Ectodermal cell (in vitro differentiated cells): ENCODE measurements around the gene PRDM1.

Experiments used
- H3K27ac ChIP-seq: 2 replicates; pipeline ENCODE4 v1.7.0; 2013; ENCODE audit warnings: mild to moderate bottlenecking, low read depth, low read length; ENCODE audit not compliant: insufficient read depth, poor library complexity, severe bottlenecking
- H3K27me3 ChIP-seq: 2 replicates; pipeline ENCODE4 v1.7.0; 2013; ENCODE audit warnings: mild to moderate bottlenecking, low read length; ENCODE audit not compliant: insufficient read depth, control insufficient read depth, poor library complexity, severe bottlenecking
- H3K36me3 ChIP-seq: one replicate; pipeline ENCODE4 v1.7.0; 2013; ENCODE audit warnings: low read length; ENCODE audit not compliant: control insufficient read depth, insufficient read depth
- H3K4me1 ChIP-seq: one replicate; pipeline ENCODE4 v1.7.0; 2013; ENCODE audit warnings: low read length; ENCODE audit not compliant: control insufficient read depth, insufficient read depth
- H3K4me3 ChIP-seq: 2 replicates; pipeline ENCODE4 v1.7.0; 2013; ENCODE audit warnings: low read depth, low read length, control low read depth; ENCODE audit not compliant: insufficient read depth
- H3K9me3 ChIP-seq: 2 replicates; pipeline ENCODE4 v1.7.0; 2013; ENCODE audit warnings: mild to moderate bottlenecking, low read length, moderate library complexity; ENCODE audit not compliant: control insufficient read depth
- WGBS, 2 experiments: methylation state at CpG; one replicate each; pipeline ENCODE4 v1.1.7; 2013; ENCODE audit warnings: missing lambda C conversion rate in 2 of 2; 5-methylcytosine and 5-hydroxymethylcytosine counted together

The PRDM1 gene

GRCh38 chr6:106113256-106113959 is 27.3 kb downstream of the PRDM1 start:
- Histone ChIP-seq H3K36me3 (no peaks in the 10 kb centered on the region), H3K4me1 (no peaks in the 10 kb centered on the region), H3K27me3 (no peaks in the 10 kb centered on the region), H3K9me3 (no peaks in the 10 kb centered on the region), H3K4me3 (no peak overlapping the region), H3K27ac (no peak overlapping the region)
- 93 to 94% methylated on average over 10 of the region's 10 CpGs for WGBS, 2 experiments

DNA sequence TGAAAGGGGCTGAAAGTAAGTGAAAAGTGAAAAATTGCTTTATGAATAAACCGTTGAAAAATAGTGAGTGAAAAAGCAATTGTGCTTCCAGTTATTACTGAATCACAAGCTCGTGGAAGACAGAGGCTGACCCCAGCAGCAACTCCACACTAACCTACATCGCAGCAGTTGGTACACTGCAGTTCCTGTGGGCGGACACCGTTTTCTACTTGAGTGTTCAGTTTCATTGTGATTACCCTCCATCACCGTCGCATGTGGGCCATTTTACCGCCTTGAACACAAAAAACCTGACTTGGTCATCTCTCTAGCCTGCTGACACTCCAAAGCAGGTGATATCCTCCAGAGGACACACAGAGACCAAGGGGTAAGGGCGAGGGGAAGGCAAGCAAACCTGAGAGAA is 28.4 kb downstream of the PRDM1 start:
- WGBS, 2 experiments: 95 to 96% methylated on average over 9 of the region's 9 CpGs

DNA sequence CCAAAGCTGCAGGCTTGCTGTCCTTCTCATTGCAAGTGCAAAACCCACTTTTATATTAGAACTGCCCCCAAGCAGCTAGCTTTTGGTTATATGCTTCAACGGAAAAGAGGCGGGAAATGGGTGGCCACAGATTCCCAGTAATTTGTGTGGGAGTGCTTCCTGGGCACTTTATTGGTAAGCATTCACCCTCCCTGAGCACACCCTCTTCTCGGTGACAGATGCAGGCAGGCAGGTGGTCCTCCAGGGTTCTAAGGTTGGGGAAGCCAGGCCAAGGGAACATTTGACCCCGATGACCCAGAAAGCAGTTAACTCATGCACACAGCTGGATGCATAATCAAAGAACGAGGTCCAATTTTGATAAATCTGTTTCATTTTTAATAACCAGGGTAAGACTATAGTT is 29.1 kb downstream of the PRDM1 start:
- H3K36me3 ChIP-seq: no peaks in the 10 kb centered on the region
- H3K27ac ChIP-seq: no peak overlapping the region
- H3K9me3 ChIP-seq: no peaks in the 10 kb centered on the region
- no peaks in the 10 kb centered on the region for H3K4me1 ChIP-seq
- 94 to 95% methylated on average over 5 of the region's 5 CpGs for WGBS, 2 experiments
- no peaks in the 10 kb centered on the region for H3K27me3 ChIP-seq
- H3K4me3 ChIP-seq: no peak overlapping the region

More for the DNA sequence above, 28.4 kb downstream of the PRDM1 start:
- H3K4me1 ChIP-seq: no peaks in the 10 kb centered on the region
- no peak overlapping the region for H3K4me3 ChIP-seq
- no peaks in the 10 kb centered on the region for H3K27me3 ChIP-seq
- no peaks in the 10 kb centered on the region for H3K9me3 ChIP-seq
- no peaks in the 10 kb centered on the region for H3K36me3 ChIP-seq
- H3K27ac ChIP-seq: no peak overlapping the region

GRCh38 chr6:106116125-106116832 is 30.1 kb downstream of the PRDM1 start:
- H3K9me3 ChIP-seq: no peaks in the 10 kb centered on the region
- no peaks in the 10 kb centered on the region for H3K36me3 ChIP-seq
- no peak overlapping the region for H3K27ac ChIP-seq
- H3K4me3 ChIP-seq: no peak overlapping the region
- 96 to 97% methylated on average over 6 of the region's 6 CpGs for WGBS, 2 experiments
- no peaks in the 10 kb centered on the region for H3K4me1 ChIP-seq
- H3K27me3 ChIP-seq: no peaks in the 10 kb centered on the region

- no peaks in the 10 kb centered on the region for H3K4me1 ChIP-seq
- H3K27ac ChIP-seq: no peak overlapping the region
- no peak overlapping the region for H3K4me3 ChIP-seq
- no peaks in the 10 kb centered on the region for H3K9me3 ChIP-seq
- H3K27me3 ChIP-seq: no peaks in the 10 kb centered on the region
- no peaks in the 10 kb centered on the region for H3K36me3 ChIP-seq
- WGBS, 2 experiments: 91 to 94% methylated on average over 6 of the region's 6 CpGs
Observed at GRCh38 chr6:106117579-106117978, 31.4 kb downstream of the PRDM1 start.

GRCh38 chr6:106118835-106119431 is 32.8 kb downstream of the PRDM1 start:
- no peaks in the 10 kb centered on the region for H3K27me3 ChIP-seq
- 91 to 92% methylated on average over 2 to 3 of the region's 3 CpGs for WGBS, 2 experiments
- no peaks in the 10 kb centered on the region for H3K36me3 ChIP-seq
- H3K4me3 ChIP-seq: no peak overlapping the region
- no peaks in the 10 kb centered on the region for H3K4me1 ChIP-seq
- no peaks in the 10 kb centered on the region for H3K9me3 ChIP-seq
- no peak overlapping the region for H3K27ac ChIP-seq

DNA sequence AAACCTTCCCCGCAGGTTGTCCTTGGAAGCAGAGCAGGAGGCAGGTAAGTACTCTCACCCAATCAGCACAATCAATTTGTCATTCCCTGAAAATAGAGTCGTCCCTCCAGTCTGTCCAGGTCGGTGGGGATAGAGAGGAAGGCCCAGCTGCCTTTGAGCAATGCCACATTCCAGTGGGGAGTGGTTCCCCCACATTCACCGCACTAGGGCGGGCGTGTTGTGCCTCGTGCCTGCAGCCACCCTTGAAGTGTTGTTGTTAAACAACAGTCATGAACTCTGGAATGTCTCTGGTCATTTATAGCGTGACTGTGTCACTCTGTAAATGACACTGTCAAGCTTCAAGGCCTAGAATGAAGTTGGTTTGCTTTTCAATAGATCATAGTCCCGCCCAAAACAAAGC is 33.4 kb downstream of the PRDM1 start:
- Histone ChIP-seq H3K27ac (no peak overlapping the region), H3K36me3 (no peaks in the 10 kb centered on the region), H3K9me3 (no peaks in the 10 kb centered on the region), H3K27me3 (no peaks in the 10 kb centered on the region), H3K4me1 (no peaks in the 10 kb centered on the region), H3K4me3 (no peak overlapping the region)
- 75 to 77% methylated on average over 9 of the region's 9 CpGs for WGBS, 2 experiments

- Histone ChIP-seq H3K36me3 (no peaks in the 10 kb centered on the region), H3K4me3 (no peak overlapping the region), H3K4me1 (no peaks in the 10 kb centered on the region), H3K9me3 (no peaks in the 10 kb centered on the region), H3K27me3 (no peaks in the 10 kb centered on the region), H3K27ac (no peak overlapping the region)
- 100% methylated on average over 1 to 2 of the region's 2 CpGs for WGBS, 2 experiments
Observed at GRCh38 chr6:106120006-106120405, 33.9 kb downstream of the PRDM1 start.

DNA sequence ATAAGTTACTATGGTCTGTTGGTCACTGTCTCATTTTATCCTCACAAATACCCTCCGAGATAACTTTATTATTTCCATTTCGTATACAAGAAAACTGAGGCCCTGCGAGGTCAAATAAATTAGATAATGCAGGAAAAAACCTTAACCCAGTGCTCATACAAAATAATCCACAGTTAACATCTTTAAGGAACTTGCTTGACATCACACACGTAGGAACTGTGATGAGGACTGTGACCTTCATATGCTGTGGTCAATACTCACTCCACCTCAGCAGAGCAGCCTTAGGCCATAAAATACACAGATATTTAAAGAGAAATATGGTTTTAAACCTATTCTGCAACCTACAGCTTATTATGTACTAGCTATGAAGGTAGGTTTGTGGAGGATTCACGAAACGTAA is 34.3 kb downstream of the PRDM1 start:
- no peak overlapping the region for H3K27ac ChIP-seq
- WGBS, 2 experiments: 93 to 97% methylated on average over 5 to 6 of the region's 6 CpGs
- H3K4me1 ChIP-seq: no peaks in the 10 kb centered on the region
- H3K36me3 ChIP-seq: no peaks in the 10 kb centered on the region
- no peaks in the 10 kb centered on the region for H3K27me3 ChIP-seq
- no peak overlapping the region for H3K4me3 ChIP-seq
- H3K9me3 ChIP-seq: no peaks in the 10 kb centered on the region

GRCh38 chr6:106122306-106122918 is 36.3 kb downstream of the PRDM1 start:
- Histone ChIP-seq H3K9me3 (no peaks in the 10 kb centered on the region), H3K36me3 (no peaks in the 10 kb centered on the region), H3K4me1 (no peaks in the 10 kb centered on the region), H3K27me3 (no peaks in the 10 kb centered on the region), H3K4me3 (no peak overlapping the region), H3K27ac (no peak overlapping the region)
- WGBS, 2 experiments: 91% methylated on average over 6 of the region's 6 CpGs
